H9 (cell line): Measurements from ENCODE around the gene SPCS3. TPM values are rescaled to one million over a fixed set of nuclear protein-coding genes. Genes with fewer than 3 reads are reported as not detected.

ENCODE experiments used
- DNase-seq: peaks from one replicate; pipeline ENCODE4 v3.0.0-alpha.2; 2017
- H2AFZ ChIP-seq: one replicate; pipeline ENCODE4 v1.6.1; 2013; ENCODE audit warnings: mild to moderate bottlenecking, low read length, control low read depth, moderate library complexity
- H2AK5ac ChIP-seq: 2 replicates; pipeline ENCODE4 v1.6.1; 2013; ENCODE audit warnings: low read length, control low read depth, mixed read lengths; ENCODE audit not compliant: insufficient read length
- H2BK120ac ChIP-seq: one replicate; pipeline ENCODE4 v1.6.1; 2013; ENCODE audit warnings: low read depth, mild to moderate bottlenecking, low read length, control low read depth, inconsistent platforms; ENCODE audit not compliant: poor library complexity, severe bottlenecking
- H2BK12ac ChIP-seq: 2 replicates; pipeline ENCODE4 v1.6.1; 2013; ENCODE audit warnings: low read length, control low read depth, mixed read lengths, low read depth; ENCODE audit not compliant: insufficient read length
- H2BK15ac ChIP-seq: 2 replicates; pipeline ENCODE4 v1.6.1; 2013; ENCODE audit warnings: low read depth, low read length, control low read depth
- H2BK20ac ChIP-seq: one replicate; pipeline ENCODE4 v1.6.1; 2013; ENCODE audit warnings: low read depth, mild to moderate bottlenecking, low read length, control low read depth, inconsistent platforms; ENCODE audit not compliant: poor library complexity, severe bottlenecking
- H2BK5ac ChIP-seq: 2 replicates; pipeline ENCODE4 v1.6.1; 2013; ENCODE audit warnings: low read length, control low read depth, mixed read lengths; ENCODE audit not compliant: insufficient read length
- H3K14ac ChIP-seq: 2 replicates; pipeline ENCODE4 v1.6.1; 2013; ENCODE audit warnings: low read length, control low read depth; ENCODE audit not compliant: insufficient read depth
- H3K18ac ChIP-seq: 2 replicates; pipeline ENCODE4 v1.6.1; 2013; ENCODE audit warnings: low read depth, mild to moderate bottlenecking, mixed read lengths, low read length, control low read depth; ENCODE audit not compliant: insufficient read length
- H3K23ac ChIP-seq: 2 replicates; pipeline ENCODE4 v1.6.1; 2013; ENCODE audit warnings: low read length, control low read depth, mixed read lengths, low read depth; ENCODE audit not compliant: insufficient read length
- H3K23me2 ChIP-seq: 2 replicates; pipeline ENCODE4 v1.6.1; 2013; ENCODE audit warnings: low read depth, mild to moderate bottlenecking, mixed read lengths, low read length, control low read depth; ENCODE audit not compliant: insufficient read length, poor library complexity, severe bottlenecking
- H3K27ac ChIP-seq: 2 replicates; pipeline ENCODE4 v1.5.1; 2013; ENCODE audit warnings: low read length, control low read depth, mixed read lengths, low read depth; ENCODE audit not compliant: insufficient read length
- H3K27me3 ChIP-seq: 2 replicates; pipeline ENCODE4 v1.6.1; 2013; ENCODE audit warnings: low read length, control low read depth, inconsistent platforms; ENCODE audit not compliant: insufficient read depth
- H3K4ac ChIP-seq: 2 replicates; pipeline ENCODE4 v1.6.1; 2013; ENCODE audit warnings: low read depth, mild to moderate bottlenecking, control low read depth, inconsistent platforms, low read length, moderate library complexity
- H3K4me1 ChIP-seq: 2 replicates; pipeline ENCODE4 v1.6.1; 2013; ENCODE audit warnings: low read length, control low read depth, inconsistent platforms; ENCODE audit not compliant: insufficient read depth
- H3K4me2 ChIP-seq: 2 replicates; pipeline ENCODE4 v1.6.1; 2013; ENCODE audit warnings: low read length, control low read depth, mixed read lengths; ENCODE audit not compliant: insufficient read length, insufficient read depth
- H3K56ac ChIP-seq: 2 replicates; pipeline ENCODE4 v1.6.1; 2013; ENCODE audit warnings: low read depth, mild to moderate bottlenecking, mixed read lengths, low read length, control low read depth; ENCODE audit not compliant: insufficient read length
- H3K79me1 ChIP-seq: 2 replicates; pipeline ENCODE4 v1.6.1; 2013; ENCODE audit warnings: low read depth, mild to moderate bottlenecking, moderate library complexity, low read length, control low read depth, inconsistent platforms; ENCODE audit not compliant: insufficient read depth, poor library complexity, severe bottlenecking
- H3K79me2 ChIP-seq: 2 replicates; pipeline ENCODE4 v1.6.1; 2013; ENCODE audit warnings: low read length, control low read depth, inconsistent platforms; ENCODE audit not compliant: insufficient read depth
- H3K9ac ChIP-seq: 2 replicates; pipeline ENCODE4 v1.6.1; 2013; ENCODE audit warnings: low read length, control low read depth, mixed read lengths; ENCODE audit not compliant: insufficient read length; ENCODE audit errors: extremely low read depth
- H3K9me3 ChIP-seq: one replicate; pipeline ENCODE4 v1.6.1; 2013; ENCODE audit warnings: low read depth, low read length, inconsistent platforms; ENCODE audit not compliant: control insufficient read depth
- H3T11ph ChIP-seq: one replicate; pipeline ENCODE4 v1.6.1; 2013; ENCODE audit warnings: mild to moderate bottlenecking, low read length, control low read depth, inconsistent platforms
- H4K20me1 ChIP-seq: one replicate; pipeline ENCODE4 v1.6.1; 2013; ENCODE audit not compliant: control insufficient read depth, insufficient read length, insufficient read depth
- H4K5ac ChIP-seq: 2 replicates; pipeline ENCODE4 v1.6.1; 2013; ENCODE audit warnings: low read depth, mild to moderate bottlenecking, mixed read lengths, low read length, control low read depth; ENCODE audit not compliant: insufficient read length
- H4K8ac ChIP-seq: replicated peaks from 2 replicates; pipeline ENCODE4 v1.6.1; 2013; ENCODE audit warnings: low read length, control low read depth, mixed read lengths, low read depth; ENCODE audit not compliant: insufficient read length
- H4K91ac ChIP-seq: 2 replicates; pipeline ENCODE4 v1.6.1; 2013; ENCODE audit warnings: low read depth, mild to moderate bottlenecking, moderate library complexity, mixed read lengths, low read length, control low read depth; ENCODE audit not compliant: insufficient read length
- H3K27ac Mint-ChIP-seq, 3 experiments: 2 replicates in 2 of 3; 3 replicates in 1 of 3; pipeline ENCODE4 v1.8.0; 2020 to 2021; ENCODE audit warnings: mixed read lengths in 3 of 3, mild to moderate bottlenecking in 1 of 3, moderate library complexity in 1 of 3
- H3K27me3 Mint-ChIP-seq: 2 replicates; pipeline ENCODE4 v1.8.0; 2021; ENCODE audit warnings: low read depth, mild to moderate bottlenecking, moderate library complexity, mixed read lengths
- H3K36me3 Mint-ChIP-seq, 3 experiments: 2 replicates in 2 of 3; 3 replicates in 1 of 3; pipeline ENCODE4 v1.8.0; 2020 to 2021; ENCODE audit warnings: low read depth in 3 of 3, mixed read lengths in 3 of 3; ENCODE audit not compliant: insufficient read depth in 1 of 3
- H3K4me1 Mint-ChIP-seq, 2 experiments: 2 replicates each; pipeline ENCODE4 v1.8.0; 2020; ENCODE audit warnings: mixed read lengths in 2 of 2
- H3K4me3 Mint-ChIP-seq, 2 experiments: 2 replicates in 1 of 2; 3 replicates in 1 of 2; pipeline ENCODE4 v1.8.0; 2020 to 2021; ENCODE audit warnings: mild to moderate bottlenecking in 2 of 2, mixed read lengths in 2 of 2, moderate library complexity in 1 of 2
- H3K9me3 Mint-ChIP-seq, 2 experiments: 2 replicates in 1 of 2; 3 replicates in 1 of 2; pipeline ENCODE4 v1.8.0; 2020; ENCODE audit warnings: mild to moderate bottlenecking in 2 of 2, mixed read lengths in 2 of 2, moderate library complexity in 1 of 2
- CTCF ChIP-seq: fragments of 200-600 bp; sonication (generic); conservative IDR thresholded peaks from 3 replicates; pipeline ENCODE4 v1.8.0; 2021; ENCODE audit warnings: antibody characterized with exemption, mild to moderate bottlenecking
- WGBS: extraction: QIAGEN DNeasy Blood & Tissue Kit; methylation state at CpG from one replicate; pipeline ENCODE4 v1.1.7; 2013; ENCODE audit warnings: missing lambda C conversion rate, low lambda C conversion rate, mixed read lengths; ENCODE audit not compliant: insufficient read length; ENCODE audit errors: extremely low coverage; 5-methylcytosine and 5-hydroxymethylcytosine counted together
- total RNA-seq: library from RNA; stranded (reverse); gene quantifications from 2 replicates; pipeline ENCODE4 v1.2.1, GENCODE V29; 2021

The SPCS3 gene
- total RNA-seq, 1 experiment from 2014 or later, result 113 TPM

GRCh38 chr4:176333076-176333475 is 13.3 kb downstream of the SPCS3 start:
- H4K5ac ChIP-seq, result no peak overlapping the region
- H3K79me1 ChIP-seq, result no peaks in the 10 kb centered on the region
- H3K23ac ChIP-seq, result no peak overlapping the region
- no CpG with 5 or more reads among the region's 3 CpGs for WGBS
- H3K18ac ChIP-seq, result no peak overlapping the region
- no peak overlapping the region for H2BK20ac ChIP-seq
- no peaks in the 10 kb centered on the region for H3K79me2 ChIP-seq
- DNase-seq, result no peak
- TF ChIP-seq CTCF, result no peak
- H2BK15ac ChIP-seq, result no peak overlapping the region
- H4K8ac ChIP-seq, result no peak overlapping the region
- Mint-ChIP-seq H3K36me3 (peaks cover 9 to 23% (median 15%) of the 10 kb centered on the region in 3 experiments; a peak in 6 of 7 replicates), H3K9me3 (no peaks in the 10 kb centered on the region), H3K27ac (peak overlapping the region in 1 of 3 experiments; percentile 84; a peak in 2 of 7 replicates), H3K4me1 (peaks cover 3 to 4% of the 10 kb centered on the region in 2 experiments; a peak in 1 of 4 replicates), H3K27me3 (no peaks in the 10 kb centered on the region), H3K4me3 (no peak overlapping the region)
- H3T11ph ChIP-seq, result no peak overlapping the region
- H2BK120ac ChIP-seq, result no peak overlapping the region
- no peak overlapping the region for H2AK5ac ChIP-seq
- H3K4ac ChIP-seq, result no peak overlapping the region
- no peak overlapping the region for H2AFZ ChIP-seq
- no peak overlapping the region for H3K14ac ChIP-seq
- H3K56ac ChIP-seq, result no peak overlapping the region
- H3K4me2 ChIP-seq, result no peak overlapping the region
- H3K9ac ChIP-seq, result no peak overlapping the region
- H3K27ac ChIP-seq, result no peak overlapping the region
- no peak overlapping the region for H2BK12ac ChIP-seq
- H3K9me3 ChIP-seq, result no peaks in the 10 kb centered on the region
- H2BK5ac ChIP-seq, result no peak overlapping the region
- H4K91ac ChIP-seq, result no peak overlapping the region
- H3K4me1 ChIP-seq, result peaks cover 3% of the 10 kb centered on the region; the same call in 1 of the 2 replicates
- no peaks in the 10 kb centered on the region for H4K20me1 ChIP-seq
- no peaks in the 10 kb centered on the region for H3K27me3 ChIP-seq
- no peaks in the 10 kb centered on the region for H3K23me2 ChIP-seq
